Naive B cell (primary cell): ENCODE results near the gene C5orf15. TPM values are rescaled to one million over a fixed set of nuclear protein-coding genes. Genes with fewer than 3 reads are reported as not detected.

Source experiments
- ATAC-seq, 2 donors: fragments of 150-1000 bp; cut with Tn5 transposase; 2 replicates each; pipeline ENCODE4 v1.10.0; 2021; ENCODE audit warnings: low read depth in 2 of 2, mild to moderate bottlenecking in 2 of 2, moderate library complexity in 2 of 2
- DNase-seq: peaks from one replicate; pipeline ENCODE4 v3.0.0; 2022
- H3K27ac Mint-ChIP-seq, 6 donors: one replicate each; pipeline ENCODE4 v1.8.0; 2020 to 2022; ENCODE audit warnings: mild to moderate bottlenecking in 6 of 6, mixed read lengths in 6 of 6, moderate library complexity in 5 of 6, inconsistent platforms in 2 of 6
- H3K27me3 Mint-ChIP-seq, 3 donors: one replicate each; pipeline ENCODE4 v1.8.0; 2021 to 2022; ENCODE audit warnings: mixed read lengths in 3 of 3, mild to moderate bottlenecking in 1 of 3
- H3K36me3 Mint-ChIP-seq, 2 donors: one replicate each; pipeline ENCODE4 v1.8.0; 2020 to 2022; ENCODE audit warnings: mixed read lengths in 2 of 2, inconsistent platforms in 1 of 2, mild to moderate bottlenecking in 1 of 2
- H3K4me1 Mint-ChIP-seq, 3 donors: one replicate each; pipeline ENCODE4 v1.8.0; 2020 to 2022; ENCODE audit warnings: mixed read lengths in 3 of 3, inconsistent platforms in 1 of 3, mild to moderate bottlenecking in 1 of 3, moderate library complexity in 1 of 3
- H3K4me3 Mint-ChIP-seq, 8 donors: one replicate each; pipeline ENCODE4 v1.8.0; 2020 to 2022; ENCODE audit warnings: mild to moderate bottlenecking in 8 of 8, mixed read lengths in 8 of 8, moderate library complexity in 8 of 8, inconsistent platforms in 2 of 8
- H3K9me3 Mint-ChIP-seq, 7 donors: one replicate each; pipeline ENCODE4 v1.8.0; 2020 to 2022; ENCODE audit warnings: mixed read lengths in 7 of 7, mild to moderate bottlenecking in 5 of 7, inconsistent platforms in 2 of 7, moderate library complexity in 1 of 7
- polyA plus RNA-seq, 6 donors: library from polyadenylated mRNA; unstranded; fragments of 300-500 nt; fragmentation: Illumina TruSeq; gene quantifications; one replicate each; pipeline ENCODE4 v1.2.3, GENCODE V29; 2021; ENCODE audit warnings: low read depth in 6 of 6

The C5orf15 gene
- polyA plus RNA-seq: 10 to 100 TPM; 37.2 to 44.3 (median 41.2) TPM

DNA sequence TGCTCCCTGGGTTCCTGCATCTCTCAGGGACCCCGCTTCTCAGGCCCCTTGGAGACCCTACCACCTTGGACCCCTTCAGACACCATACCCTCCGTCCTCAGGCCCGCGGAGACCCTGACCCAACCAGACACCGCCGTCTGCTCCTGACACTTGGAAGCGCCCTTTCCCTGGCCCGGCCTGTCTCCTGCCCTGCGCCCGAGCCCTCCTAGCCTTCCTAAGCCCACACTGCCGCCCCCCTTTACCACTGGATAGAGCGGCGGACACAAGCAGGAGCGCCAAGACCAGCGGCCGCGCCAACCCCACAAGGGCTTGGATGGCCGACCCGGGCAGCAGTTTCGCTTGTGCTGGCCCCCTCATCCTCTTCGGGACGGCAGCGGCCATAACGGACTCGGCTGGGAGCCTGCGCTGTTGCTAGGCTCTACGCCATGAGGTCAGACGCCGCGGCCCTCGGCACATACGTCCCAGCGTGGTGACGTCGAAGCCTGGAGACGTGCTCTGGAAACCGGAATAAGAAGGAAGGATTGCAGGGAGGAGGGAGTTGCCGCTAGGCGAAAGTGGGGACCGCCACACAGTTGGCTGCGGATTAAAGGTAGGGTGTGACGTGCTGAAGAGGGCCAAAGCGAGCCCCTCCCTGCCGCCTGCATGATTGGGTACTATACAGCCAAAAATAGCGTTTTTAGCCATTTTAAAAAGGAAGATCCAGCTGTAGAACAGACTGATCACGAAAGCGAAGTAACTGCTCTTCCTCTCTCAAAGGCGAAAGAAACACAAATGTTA is at the start of gene C5orf15:
Gene C5orf15, minus strand, starts transcription at position 422 of the 777 bp plus-strand sequence. Its CDS starts 41 bp downstream, at position 381.
- H3K36me3 Mint-ChIP-seq: peaks cover 0 to 5% of the 10 kb centered on the region in 2 donors
- peaks cover 26 to 73% (median 37%) of the 10 kb centered on the region in 3 donors for H3K4me1 Mint-ChIP-seq
- H3K27me3 Mint-ChIP-seq: no peaks in the 10 kb centered on the region
- peak; percentile 89 for DNase-seq
- peak within 1 kb of the TSS; percentile 98 to 100 (median 99) for H3K27ac Mint-ChIP-seq
- ATAC-seq: peak; percentile 93 to 94
- peaks cover 0 to 2% (median 0%) of the 10 kb centered on the region in 7 donors for H3K9me3 Mint-ChIP-seq
- peak within 1 kb of the TSS; percentile 95 to 99 (median 98) for H3K4me3 Mint-ChIP-seq

DNA sequence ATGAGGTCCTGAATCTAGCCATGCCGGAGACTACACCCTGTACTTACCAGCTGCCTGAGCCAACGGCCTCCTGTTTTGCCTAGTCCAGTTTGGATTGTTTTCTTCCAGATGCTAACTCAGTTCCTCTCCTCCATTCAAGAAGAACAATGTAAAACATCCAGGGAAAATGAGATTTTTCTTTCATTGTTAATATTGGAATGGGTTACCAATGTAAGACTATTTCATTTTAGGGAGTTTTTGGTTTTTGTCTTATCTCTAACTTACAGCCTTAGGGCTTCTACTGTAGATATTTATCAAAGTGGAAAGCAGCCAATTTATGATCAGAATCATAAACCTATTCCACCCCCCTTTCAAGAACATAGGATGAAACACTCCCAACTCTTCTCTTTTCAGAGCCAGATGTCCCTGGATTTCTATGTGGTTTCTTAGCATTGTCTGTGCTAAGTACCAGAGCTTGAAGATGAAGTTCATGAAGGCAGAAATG is 39.9 kb upstream of the C5orf15 start:
- Mint-ChIP-seq H3K4me1 (peaks cover 8 to 17% (median 13%) of the 10 kb centered on the region in 3 donors), H3K27me3 (peaks cover 4 to 14% (median 6%) of the 10 kb centered on the region in 3 donors), H3K9me3 (no peaks in the 10 kb centered on the region), H3K27ac (peak overlapping the region in 1 of 6 donors; percentile 44), H3K36me3 (peaks cover 0 to 8% of the 10 kb centered on the region in 2 donors), H3K4me3 (peak overlapping the region in 2 of 8 donors; percentile 47 to 56)
- ATAC-seq (no peak), DNase-seq (no peak)

GRCh38 chr5:134007581-134008265 is 39.3 kb upstream of the C5orf15 start:
- peaks cover 4 to 14% (median 6%) of the 10 kb centered on the region in 3 donors for H3K27me3 Mint-ChIP-seq
- ATAC-seq (no peak), DNase-seq (no peak)
- peaks cover 0 to 8% of the 10 kb centered on the region in 2 donors for H3K36me3 Mint-ChIP-seq
- H3K27ac Mint-ChIP-seq: peak overlapping the region in 1 of 6 donors; percentile 29
- H3K4me3 Mint-ChIP-seq: peak overlapping the region in 3 of 8 donors; percentile 33 to 56 (median 47)
- no peaks in the 10 kb centered on the region for H3K9me3 Mint-ChIP-seq
- H3K4me1 Mint-ChIP-seq: peaks cover 13 to 23% (median 19%) of the 10 kb centered on the region in 3 donors

DNA sequence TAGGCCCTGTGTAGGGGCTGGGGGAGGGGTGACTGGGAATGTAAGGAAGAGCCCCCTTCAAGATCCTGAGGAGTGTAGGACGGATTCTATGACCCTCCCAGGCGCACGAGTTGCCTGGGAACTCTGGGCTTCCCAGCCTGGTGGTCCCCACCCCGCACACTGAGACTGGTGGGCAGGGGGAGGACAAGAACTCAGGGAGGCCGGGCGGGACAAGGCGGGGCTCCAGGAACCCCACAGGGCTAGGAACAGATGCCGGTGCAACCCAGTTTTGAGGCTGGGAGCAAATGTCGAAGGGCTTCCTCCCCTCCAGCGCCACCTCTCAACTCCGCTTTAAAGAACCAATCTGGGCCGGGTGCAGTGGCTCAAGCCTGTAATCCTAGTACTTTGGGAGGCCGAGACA is 37.7 kb upstream of the C5orf15 start:
- Mint-ChIP-seq H3K9me3 (no peaks in the 10 kb centered on the region), H3K4me1 (peaks cover 21 to 32% (median 32%) of the 10 kb centered on the region in 3 donors), H3K27ac (peak overlapping the region in 2 of 6 donors; percentile 83 to 93), H3K27me3 (peaks cover 0 to 3% (median 0%) of the 10 kb centered on the region in 3 donors), H3K36me3 (no peaks in the 10 kb centered on the region), H3K4me3 (peak overlapping the region; percentile 1 to 99 (median 92))
- DNase-seq (no peak), ATAC-seq (no peak)

DNA sequence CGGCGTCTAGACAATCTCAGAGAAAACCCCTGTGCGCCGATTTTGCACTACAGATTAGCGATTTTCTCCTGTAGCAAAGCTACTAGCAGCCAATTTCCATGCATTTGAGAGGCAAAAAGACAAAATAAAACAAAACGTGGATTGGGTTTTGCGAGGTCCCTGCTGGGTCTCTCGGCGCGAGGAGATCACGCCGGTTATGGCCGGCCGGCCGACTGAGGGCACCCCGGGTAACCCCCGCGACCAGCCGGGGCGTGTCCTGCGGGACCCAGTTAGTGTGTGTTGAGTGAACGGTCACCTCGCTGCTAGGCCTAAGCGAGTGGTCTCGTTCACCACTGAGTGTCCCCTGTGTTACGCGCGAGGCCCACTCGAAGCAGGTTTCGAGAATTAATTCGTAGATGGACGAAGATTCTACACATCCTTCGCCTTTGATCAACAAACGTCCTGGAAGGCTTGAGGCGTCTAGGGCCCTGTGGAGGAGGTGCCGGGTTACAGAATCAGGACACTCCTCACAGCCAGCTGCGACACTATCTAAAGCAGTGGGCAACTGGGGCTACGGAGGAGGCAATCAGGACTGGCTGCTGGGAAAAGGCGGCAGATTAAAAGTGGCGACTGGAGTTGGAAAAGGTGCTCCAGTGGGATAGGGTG is 37.1 kb upstream of the C5orf15 start:
- no peak for DNase-seq
- no peaks in the 10 kb centered on the region for H3K36me3 Mint-ChIP-seq
- no peak for ATAC-seq
- H3K27me3 Mint-ChIP-seq: no peaks in the 10 kb centered on the region
- peak overlapping the region; percentile 86 to 99 (median 92) for H3K4me3 Mint-ChIP-seq
- H3K4me1 Mint-ChIP-seq: peaks cover 25 to 37% (median 32%) of the 10 kb centered on the region in 3 donors
- H3K9me3 Mint-ChIP-seq: no peaks in the 10 kb centered on the region
- H3K27ac Mint-ChIP-seq: peak overlapping the region; percentile 88 to 97 (median 94)

DNA sequence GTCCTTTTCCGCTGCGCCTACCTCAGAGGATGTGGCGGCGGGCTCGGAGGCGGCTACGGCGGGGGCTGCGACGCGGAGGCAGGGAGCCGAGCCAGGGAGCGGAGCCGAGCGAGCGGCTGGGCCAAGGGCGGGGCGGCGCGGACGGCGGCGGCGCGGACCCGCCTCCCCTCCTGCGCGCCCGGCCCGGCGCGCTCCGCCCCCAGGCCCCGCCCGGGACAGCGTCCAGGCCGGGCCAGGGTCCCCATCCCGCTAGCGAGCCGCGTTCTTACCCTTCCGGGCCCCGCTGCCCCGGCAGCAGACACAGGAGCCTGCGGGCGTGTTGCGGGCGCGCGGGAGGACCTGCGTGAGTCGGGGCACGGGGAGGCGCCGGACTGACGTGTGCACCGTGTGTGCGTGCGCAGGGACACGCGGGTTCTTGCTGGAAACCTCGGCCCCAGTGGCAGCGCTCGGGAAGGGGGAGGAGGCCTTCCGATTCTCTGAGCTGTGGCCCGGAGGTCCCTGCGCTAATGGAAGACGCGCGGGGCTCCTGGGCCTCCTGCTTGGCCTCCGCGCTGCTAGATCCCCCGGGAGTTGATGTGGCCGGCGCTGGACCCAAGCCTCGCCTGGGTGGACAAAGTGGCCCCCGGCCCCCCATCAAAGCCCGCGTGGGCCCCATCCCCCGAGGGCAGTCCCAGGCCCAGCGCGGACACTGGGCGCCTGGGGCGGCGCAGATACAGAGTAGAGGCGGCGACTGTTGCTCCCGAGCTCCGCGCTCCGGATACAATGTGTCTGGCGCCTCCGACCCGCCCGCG is 36.4 kb upstream of the C5orf15 start, which contains the start of gene VDAC1:
Gene VDAC1, minus strand, starts transcription at position 350 of the 791 bp plus-strand sequence. CDS start 11,963 bp downstream, outside the sequence.
- ATAC-seq (peak; percentile 69 to 75), DNase-seq (peak; percentile 85)
- no peaks in the 10 kb centered on the region for H3K27me3 Mint-ChIP-seq
- H3K4me3 Mint-ChIP-seq: peak within 1 kb of the TSS; percentile 86 to 99 (median 94)
- H3K4me1 Mint-ChIP-seq: peaks cover 32 to 43% (median 38%) of the 10 kb centered on the region in 3 donors
- peak within 1 kb of the TSS; percentile 93 to 98 (median 97) for H3K27ac Mint-ChIP-seq
- no peaks in the 10 kb centered on the region for H3K9me3 Mint-ChIP-seq
- no peaks in the 10 kb centered on the region for H3K36me3 Mint-ChIP-seq

GRCh38 chr5:134003817-134004625 is 35.6 kb upstream of the C5orf15 start:
- H3K9me3 Mint-ChIP-seq: no peaks in the 10 kb centered on the region
- H3K27me3 Mint-ChIP-seq: no peaks in the 10 kb centered on the region
- peaks cover 40 to 50% (median 46%) of the 10 kb centered on the region in 3 donors for H3K4me1 Mint-ChIP-seq
- H3K36me3 Mint-ChIP-seq: no peaks in the 10 kb centered on the region
- peak overlapping the region; percentile 89 to 98 (median 95) for H3K27ac Mint-ChIP-seq
- H3K4me3 Mint-ChIP-seq: peak overlapping the region; percentile 86 to 99 (median 94)
- DNase-seq (peak; percentile 39), ATAC-seq (peak; percentile 1 to 8)

DNA sequence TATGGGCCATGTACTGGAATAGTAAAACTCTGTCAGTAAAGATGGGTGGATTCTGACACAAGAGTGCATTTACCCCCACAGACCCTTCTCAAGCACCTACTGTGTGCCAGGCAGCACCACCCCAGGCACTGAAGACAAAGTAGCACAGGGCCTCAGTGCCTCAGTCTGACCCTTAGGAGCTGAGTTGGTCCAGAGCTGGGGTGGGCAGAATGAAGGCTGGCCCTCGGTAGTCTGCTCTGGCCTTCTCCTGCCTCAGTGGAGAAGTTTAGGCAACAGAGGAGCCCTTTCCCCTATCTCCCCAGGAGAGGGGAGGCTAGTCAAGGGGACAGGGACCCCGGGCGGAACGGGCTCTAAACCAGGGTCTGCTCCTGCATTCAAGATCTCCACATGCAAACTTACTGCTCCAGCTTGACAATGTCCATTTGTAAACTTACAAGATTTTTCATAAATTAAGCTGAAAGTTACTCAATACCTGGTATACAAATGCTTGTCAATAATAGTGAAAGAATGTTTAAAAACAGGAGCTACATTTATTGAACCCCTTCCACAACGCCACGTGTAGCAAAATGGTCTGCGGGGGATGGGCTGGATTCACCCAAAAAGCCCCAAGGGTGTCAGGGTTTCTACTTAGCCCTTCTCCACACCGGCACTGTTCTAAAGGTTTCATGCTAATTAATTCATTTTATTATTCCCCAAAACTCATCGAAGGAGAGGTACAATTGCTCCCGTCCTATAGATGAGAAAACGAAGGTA is 34.8 kb upstream of the C5orf15 start:
- no peaks in the 10 kb centered on the region for H3K36me3 Mint-ChIP-seq
- peak overlapping the region; percentile 76 to 99 (median 94) for H3K4me3 Mint-ChIP-seq
- H3K27ac Mint-ChIP-seq: peak overlapping the region; percentile 89 to 98 (median 95)
- H3K4me1 Mint-ChIP-seq: peaks cover 40 to 54% (median 46%) of the 10 kb centered on the region in 3 donors
- no peak for ATAC-seq
- H3K27me3 Mint-ChIP-seq: no peaks in the 10 kb centered on the region
- DNase-seq: no peak
- no peaks in the 10 kb centered on the region for H3K9me3 Mint-ChIP-seq

- peak overlapping the region in 4 of 6 donors; percentile 67 to 93 (median 92) for H3K27ac Mint-ChIP-seq
- no peaks in the 10 kb centered on the region for H3K36me3 Mint-ChIP-seq
- no peak for DNase-seq
- H3K4me3 Mint-ChIP-seq: peak overlapping the region in 7 of 8 donors; percentile 56 to 99 (median 72)
- no peaks in the 10 kb centered on the region for H3K9me3 Mint-ChIP-seq
- no peak for ATAC-seq
- H3K27me3 Mint-ChIP-seq: no peaks in the 10 kb centered on the region
- peaks cover 40 to 60% (median 46%) of the 10 kb centered on the region in 3 donors for H3K4me1 Mint-ChIP-seq
Measured at GRCh38 chr5:134001938-134002731, 33.7 kb upstream of the C5orf15 start.

DNA sequence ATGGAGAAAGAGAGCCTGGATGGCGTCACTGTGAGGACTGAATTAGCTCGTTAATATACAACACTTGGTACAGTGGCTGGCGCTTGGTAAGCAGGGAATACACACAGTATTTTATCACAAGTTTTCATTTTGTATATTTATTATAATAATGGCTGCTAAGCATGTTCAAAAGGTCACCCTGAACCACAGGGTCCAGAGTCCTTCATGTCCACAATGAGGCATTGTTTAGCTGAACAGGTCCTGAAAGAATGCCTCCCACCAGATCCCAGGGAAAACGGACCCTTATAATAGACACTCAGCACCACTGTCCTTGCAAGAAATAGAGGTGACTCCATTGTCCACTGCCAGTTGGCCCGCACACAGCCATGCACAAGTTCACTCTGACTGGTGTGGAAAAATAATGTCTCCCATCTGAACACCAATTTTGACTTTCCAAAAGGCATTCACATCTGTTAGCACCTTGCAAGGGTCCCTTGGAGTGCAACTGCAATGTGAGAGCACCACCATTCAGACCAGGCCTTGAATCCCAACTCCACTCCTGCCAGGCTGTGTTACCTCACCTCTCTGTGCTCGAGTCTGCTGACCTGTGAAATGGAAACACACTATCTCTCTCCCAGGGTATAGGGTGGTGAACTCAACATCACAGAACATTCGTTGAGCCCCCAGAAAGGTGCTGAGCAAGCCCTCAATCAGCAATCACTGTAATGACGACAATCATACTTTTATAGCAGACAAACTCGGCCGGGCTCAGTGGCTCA is 32.5 kb upstream of the C5orf15 start:
- ATAC-seq (no peak), DNase-seq (no peak)
- peak overlapping the region in 3 of 6 donors; percentile 30 to 64 (median 51) for H3K27ac Mint-ChIP-seq
- no peaks in the 10 kb centered on the region for H3K36me3 Mint-ChIP-seq
- H3K27me3 Mint-ChIP-seq: no peaks in the 10 kb centered on the region
- H3K9me3 Mint-ChIP-seq: no peaks in the 10 kb centered on the region
- H3K4me3 Mint-ChIP-seq: peak overlapping the region in 2 of 8 donors; percentile 46 to 52
- peaks cover 47 to 70% (median 53%) of the 10 kb centered on the region in 3 donors for H3K4me1 Mint-ChIP-seq
